Spleen (tissue), 7 donors: Measurements from ENCODE around the gene SLC6A18.

Experiments used
- CTCF ChIP-seq, 11 experiments: fragments of 200-600 bp in 7 of 11; fragments of 450-650 bp in 4 of 11; sonication (generic) in 4 of 11; IDR thresholded peaks in 8 of 11; conservative IDR thresholded peaks in 3 of 11; 1 replicate in 7 of 11; 2 replicates in 4 of 11; pipeline versions ENCODE4 v1.4.0 to v1.8.0; 2016 to 2021; ENCODE audit warnings: antibody characterized with exemption in 11 of 11, inconsistent platforms in 4 of 11, mild to moderate bottlenecking in 1 of 11
- POLR2A ChIP-seq, 3 donors: fragments of 450-650 bp; IDR thresholded peaks; one replicate each; pipeline ENCODE4 v1.5.1; 2017; ENCODE audit warnings: antibody characterized with exemption in 3 of 3, mild to moderate bottlenecking in 1 of 3
- donor health status: DM: no; HTN: no; CAD: no; lungs with moderate emphysema.
- donor health status: DM: no; HTN: no; CAD: no.
- donor health status: DM: no; HTN: no; CAD: no.

GRCh38 chr5:1185038-1185627 lies 40.0 kb upstream of the SLC6A18 start:
- TF ChIP-seq CTCF (IDR thresholded peaks at IDR 0.05 in 8 of 11, conservative IDR thresholded peaks at IDR 0.05 in 3 of 11) (no peak), POLR2A (IDR thresholded peaks at IDR 0.05) (no peak)
